ENCODE measurements around the gene DUT.
"Not testable (repeated sequence)": the region's sequence is repeated elsewhere in the genome, so short reads cannot be mapped to it uniquely, and the experiment has no call there.

The DUT gene

DNA sequence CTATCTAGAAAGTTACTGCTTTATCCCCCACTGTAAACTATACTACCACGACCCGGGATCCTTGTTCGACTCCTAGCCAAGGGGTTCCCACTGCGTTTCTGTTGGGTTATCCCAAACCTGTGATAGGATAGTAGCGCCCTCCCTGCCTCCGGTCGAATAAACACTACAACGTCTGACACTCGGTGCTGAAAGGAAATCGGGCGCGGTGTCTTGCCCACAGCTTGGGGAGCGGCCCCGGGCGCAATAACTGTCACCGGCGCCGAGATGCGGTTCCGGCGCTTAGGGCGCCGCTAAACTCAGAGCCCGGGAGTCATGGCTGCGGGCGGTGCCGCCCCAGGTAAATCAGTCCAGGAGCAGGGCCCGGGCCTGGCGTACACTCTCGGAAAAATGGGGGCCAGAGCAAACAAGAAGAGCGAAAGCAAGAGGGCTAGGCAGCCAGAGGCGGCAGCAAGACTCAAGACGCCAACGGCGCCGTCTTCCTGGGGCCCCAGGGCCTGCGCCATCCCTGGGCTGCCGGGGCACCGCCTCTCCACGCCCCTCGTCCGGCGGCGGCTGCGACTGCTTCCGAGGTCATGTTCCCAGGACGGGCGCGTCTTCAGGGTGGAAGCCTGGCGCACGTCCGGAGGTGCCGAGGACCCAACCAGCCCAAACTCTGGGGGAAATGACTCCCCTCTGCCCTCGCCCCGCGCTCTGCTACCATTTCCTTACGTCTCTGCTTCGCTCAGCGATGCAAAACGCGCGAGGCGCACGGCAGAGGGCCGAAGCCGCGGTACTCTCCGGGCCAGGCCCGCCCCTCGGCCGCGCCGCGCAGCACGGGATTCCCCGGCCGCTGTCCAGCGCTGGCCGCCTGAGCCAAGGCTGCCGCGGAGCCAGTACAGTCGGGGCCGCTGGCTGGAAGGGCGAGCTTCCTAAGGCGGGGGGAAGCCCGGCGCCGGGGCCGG lies at the start of gene DUT:
Gene DUT (plus strand): TSS at position 575 of the 941 bp plus-strand sequence. CDS start 87 bp downstream, at position 662.
- peak; percentile 74 to 80 for DNase-seq

DNA sequence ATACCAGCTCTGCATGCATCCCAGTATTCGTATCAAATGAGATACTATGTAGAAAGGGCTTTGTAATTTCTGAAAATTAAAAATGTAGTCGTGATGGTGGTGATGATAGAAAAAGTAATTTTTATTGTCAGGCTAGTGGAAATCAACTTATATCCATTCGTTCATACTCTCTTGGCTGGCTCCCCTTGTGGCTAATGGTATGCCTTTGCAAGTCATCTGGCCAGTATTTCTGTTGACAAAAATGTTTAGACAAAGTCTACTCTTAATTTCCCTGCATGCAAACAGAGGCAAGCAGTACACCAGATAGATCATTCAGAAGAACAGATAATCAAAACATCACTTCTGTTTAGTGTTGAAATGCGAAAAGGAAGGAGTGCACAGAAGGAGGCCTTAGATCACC lies 49.6 kb upstream of the DUT start:
- no peak for DNase-seq

DNA sequence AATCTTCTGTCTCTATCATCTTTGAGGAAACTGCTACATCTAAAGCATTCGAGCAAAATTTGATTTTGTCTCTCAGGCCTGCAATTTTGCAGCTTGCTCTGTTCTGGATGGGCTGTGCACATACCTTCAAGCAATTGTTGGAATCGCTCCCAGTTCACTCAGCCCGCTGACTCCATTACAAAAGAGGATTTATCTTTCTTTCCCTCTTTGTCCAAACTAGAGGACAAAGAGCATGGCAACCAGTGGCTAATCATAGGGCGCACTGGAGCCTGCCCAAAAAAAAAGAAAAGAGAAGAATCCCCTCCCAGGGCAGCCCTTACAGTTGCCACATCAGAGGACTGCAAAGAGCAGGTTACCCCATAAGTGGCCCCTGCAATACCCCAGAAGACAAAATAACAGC lies 49.0 kb upstream of the DUT start:
- no peak for DNase-seq

DNA sequence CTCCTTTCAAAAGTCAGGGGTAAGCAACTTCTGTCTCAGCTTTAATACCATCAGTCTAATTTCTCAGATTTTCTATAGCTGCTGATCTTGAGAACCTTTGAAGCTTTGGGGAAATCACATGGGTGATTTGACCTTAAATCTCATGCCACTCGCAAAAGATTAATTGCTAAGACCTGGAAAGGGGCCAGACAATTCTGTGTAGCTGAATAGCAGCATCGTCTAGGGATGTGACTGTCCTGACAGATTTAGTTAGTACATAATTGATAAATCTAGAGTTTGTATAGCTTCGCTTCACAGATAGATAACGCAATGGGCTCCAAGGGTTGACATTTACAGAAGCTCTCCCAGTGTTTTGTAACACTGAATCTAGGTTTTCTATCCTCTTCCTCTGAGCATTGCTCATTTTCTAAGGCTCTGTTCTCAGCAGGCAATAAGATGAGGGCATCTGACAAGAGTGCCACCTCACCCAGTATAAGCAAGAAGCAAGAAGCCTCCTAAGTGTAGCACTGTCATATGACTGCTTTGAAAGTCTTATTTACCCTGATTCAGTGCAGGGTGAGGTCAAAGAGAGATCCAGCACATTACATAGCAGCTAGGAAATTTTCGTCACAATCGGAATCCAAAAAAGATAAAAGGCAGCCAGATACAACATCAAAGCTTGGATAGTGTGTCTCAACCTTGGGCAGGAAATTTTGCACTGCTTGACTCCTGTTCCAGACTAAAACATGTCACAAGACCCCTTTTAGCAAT lies 47.7 kb upstream of the DUT start:
- no peak for DNase-seq

DNA sequence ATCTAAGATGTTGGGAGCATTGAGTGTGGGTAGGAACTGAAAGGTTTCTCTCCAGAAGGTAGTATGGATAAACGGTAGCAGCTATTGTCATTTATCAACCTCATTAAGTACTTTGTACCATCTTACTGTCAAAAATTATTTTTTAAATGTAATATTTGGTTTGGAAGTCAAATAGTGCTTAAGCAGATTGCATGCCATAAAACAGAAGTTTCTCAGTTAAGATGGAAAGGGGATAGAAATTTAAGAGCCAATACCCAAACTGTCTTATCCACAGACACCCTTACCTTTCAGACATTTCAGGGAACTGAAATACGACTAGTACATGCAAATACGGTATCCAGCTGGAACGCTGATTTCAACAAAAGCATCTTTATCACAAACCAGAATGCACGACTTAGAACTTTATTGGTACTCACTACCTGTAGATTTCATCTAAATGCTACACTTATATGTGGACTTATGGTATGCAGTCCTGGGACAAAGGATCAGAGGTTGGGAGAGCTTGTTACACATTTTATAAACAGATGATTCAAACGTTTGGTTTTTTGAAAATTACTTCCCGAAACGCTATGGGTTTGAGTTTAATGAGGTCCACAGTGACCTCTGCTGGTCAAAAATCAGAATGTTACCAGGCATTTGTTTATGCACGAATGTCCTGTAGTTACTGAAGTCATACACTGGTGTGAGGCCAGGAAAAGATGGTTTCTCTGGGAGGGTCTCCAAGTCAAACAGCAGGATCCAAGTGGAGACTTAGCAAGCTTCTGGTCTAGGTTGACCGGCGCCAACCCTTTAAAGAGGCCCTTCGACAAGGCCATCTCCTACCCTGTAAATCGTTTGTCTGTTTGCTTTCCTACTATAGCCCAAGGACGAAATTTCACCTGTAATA lies 45.7 kb upstream of the DUT start:
- DNase-seq: no peak

DNA sequence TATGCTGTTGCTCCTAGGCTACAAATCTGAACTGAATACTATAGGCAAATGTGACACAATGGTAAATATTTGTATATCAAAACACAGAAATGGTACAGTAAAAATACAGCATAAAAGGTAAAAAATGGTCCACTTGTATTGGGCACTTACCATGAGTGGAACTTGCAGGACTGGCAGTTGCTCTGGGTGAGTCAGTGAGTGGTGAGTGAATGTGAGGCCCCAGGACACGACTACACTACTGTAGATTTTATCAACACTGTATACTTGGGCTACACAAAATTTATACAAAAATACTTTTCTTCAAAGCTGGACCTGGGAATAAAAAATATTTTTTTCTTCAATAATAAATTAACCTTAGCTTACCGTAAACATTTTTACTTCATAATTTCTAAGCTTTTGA lies 41.6 kb upstream of the DUT start:
- no peak for DNase-seq

DNA sequence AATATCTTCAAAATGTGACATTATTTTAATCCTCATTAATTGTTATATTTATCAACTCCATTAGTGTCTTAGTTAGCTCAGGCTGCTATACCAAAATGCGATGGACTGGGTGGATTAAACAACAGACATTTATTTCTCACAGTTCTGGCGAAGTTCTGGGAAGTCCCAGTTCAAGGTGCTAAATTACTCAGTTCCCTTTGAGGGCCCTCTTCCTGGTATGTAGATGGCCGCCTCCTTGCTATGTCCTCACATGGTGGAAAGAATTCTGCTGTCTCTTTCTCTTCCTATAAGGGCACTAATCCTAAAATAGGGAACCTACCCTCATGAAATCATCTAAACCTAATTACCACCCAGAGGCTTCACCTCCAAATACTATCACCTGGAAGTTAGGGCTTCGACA lies 38.8 kb upstream of the DUT start:
- no peak for DNase-seq

DNA sequence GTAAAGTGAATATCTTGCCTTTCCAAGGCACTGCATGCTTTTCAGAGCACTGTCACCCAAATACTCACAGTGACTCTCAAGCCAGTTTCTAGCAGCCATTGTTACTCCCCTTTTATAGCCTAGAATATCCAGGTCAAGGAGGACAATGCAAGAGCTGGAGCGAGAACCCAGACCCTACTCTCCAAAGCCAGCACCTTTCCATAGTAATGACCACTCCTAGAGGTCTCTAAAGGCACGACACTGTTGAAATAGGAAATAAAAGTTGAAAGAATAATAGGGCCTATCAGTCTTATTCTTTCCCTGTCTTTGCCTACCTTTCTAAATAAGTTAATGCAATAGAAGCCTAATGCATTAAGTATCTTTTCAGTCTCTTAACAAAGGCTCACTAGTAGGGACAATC lies 33.6 kb upstream of the DUT start:
- DNase-seq: no peak

DNA sequence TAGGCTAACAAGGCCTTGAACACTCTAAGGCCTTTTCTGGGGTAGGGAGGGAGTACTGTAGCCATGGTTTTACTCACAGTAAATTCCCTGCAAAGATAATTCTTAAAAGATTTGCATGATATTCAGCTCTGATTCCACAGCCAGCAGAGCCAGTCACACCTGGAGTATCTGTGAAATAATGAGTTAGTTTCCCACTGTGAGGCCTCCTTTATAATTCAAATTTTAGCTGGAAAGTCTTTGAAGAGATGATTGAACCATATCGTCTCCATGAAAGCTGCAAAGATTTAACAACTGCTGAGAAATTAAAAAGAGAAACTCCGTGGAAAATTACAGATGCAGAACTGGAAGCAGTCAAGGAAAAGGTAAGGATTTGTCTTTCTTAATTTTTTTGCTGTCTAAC lies 32.3 kb upstream of the DUT start:
- DNase-seq: no peak

DNA sequence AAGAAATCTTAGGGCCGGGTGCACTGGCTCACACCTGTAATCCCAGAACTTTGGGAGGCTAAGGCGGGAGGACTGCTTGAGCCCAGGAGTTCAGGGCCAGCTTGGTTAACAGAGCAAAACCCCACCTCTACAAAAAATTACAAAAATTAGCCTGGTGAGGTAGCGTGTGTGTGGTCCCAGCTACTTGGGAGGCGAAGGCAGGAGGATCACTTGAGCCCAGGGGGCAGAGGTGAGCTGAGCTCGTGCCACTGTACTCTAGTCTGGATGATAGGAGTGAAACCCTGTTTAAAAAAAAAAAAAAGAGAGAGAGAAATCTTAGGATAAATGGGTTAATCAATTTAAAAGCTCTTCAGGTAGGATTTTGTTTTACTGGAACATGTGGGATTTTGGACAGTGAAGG lies 31.2 kb upstream of the DUT start:
- no peak for DNase-seq

DNA sequence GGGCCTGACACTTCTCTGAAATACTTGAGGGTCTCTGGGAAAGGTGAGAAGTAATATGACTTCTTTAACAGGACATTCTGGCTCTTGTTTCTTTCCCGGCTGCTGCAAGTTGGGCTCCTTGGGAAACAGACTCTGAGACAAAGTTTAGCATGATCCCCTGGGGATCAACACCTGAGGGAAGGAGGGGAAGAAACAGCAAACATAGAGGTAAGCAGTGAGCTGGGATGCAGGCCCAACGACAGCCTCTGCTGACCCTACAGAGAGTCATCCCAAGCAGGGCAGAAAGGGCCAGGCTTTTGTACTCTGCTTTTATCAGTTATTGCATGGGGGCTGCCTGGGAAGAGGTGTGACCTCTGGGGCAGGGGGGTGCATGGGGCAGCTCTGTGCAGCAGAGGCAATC lies 26.8 kb upstream of the DUT start:
- no peak for DNase-seq

DNA sequence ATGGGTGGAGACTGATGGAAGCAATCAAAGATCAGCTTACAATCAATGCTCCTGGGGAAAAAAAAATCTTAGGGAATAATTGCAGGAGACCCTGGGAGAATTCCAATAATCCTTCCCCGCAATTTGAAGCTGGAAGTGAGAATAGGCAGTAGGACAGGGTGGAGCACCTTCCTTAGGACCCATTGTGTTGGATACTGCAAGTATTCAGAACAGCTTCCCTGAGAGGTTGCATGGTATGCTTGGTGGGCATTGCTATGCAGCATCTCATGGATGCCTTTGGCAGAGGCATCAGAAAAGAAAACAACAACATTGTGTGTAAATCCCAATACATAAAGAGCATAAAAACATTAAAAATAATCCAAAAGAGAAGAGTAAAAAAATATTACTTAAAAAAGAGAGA lies 24.6 kb upstream of the DUT start:
- DNase-seq: no peak

DNA sequence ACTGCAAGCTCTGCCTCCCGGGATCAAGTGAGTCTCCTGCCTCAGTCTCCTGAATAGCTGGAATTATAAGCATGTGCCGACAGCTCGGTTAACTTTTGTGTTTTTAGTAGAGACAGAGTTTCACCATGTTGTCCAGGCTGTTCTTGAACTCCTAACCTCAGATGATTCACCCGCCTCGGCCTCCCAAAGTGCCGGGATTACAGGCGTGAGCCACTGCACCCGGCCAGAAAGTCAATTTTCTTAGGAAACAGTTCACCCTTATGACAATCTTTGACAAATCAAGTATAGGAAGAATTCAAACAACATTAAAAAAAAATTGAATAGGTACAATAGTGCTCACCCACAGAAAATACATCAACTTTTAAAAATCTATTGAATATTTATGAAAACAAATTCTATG lies 23.6 kb upstream of the DUT start:
- DNase-seq: no peak

DNA sequence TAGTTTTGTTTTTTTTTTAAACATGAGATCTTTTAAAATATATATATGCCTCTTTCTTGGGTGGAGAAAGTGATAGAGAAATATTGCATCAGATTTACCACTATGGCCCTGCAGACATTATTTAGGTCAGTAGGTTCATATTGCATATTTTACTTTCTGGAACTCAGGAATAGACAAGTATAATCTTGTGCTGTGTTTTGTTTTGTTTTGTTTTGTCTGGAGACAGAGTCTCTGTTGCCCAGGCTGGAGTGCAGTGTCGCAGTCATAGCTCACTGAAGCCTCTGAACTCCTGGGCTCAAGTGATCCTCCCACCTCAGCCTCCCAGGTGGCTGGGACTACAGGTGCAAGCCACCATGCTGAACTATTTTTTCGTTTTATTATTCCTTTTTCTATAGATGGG lies 21.5 kb upstream of the DUT start:
- no peak for DNase-seq

DNA sequence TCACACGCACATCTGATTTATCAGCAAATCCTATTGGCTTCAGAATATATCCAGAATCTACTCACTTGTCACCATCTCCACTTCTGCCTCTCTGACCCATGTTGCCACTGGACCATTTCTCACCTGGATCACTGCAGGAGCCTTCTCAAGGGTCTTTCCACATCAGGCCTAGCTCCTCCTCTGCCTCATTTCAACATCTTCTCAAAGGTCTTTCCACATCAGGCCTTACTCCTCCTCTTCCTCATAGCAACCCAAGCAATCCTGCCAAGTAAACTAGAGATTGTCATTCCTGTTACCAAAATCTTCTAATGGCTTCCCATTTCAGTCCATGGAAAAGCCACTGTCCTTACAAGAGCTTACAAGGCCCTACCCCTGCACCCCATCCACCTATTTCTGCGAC lies 18.0 kb upstream of the DUT start:
- no peak for DNase-seq

DNA sequence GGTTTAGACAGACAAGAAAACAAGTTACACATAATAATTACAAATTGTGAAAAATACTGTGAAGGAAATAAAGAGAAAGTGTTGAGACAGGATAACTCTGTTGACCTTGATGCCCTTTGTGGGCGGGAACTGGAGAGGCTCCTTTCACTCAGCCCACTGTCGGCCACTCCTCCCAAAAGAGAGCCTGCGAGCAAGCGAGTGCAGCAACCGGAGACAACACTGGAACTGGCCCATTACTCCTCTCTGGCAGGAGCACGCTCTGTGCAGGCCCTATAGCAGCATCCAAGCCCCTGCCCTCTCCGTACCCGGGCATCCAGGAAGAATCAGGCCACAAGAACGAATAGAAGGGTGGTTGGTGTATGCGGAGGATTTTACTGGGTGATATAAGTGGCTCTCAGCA lies 16.2 kb upstream of the DUT start:
- no peak for DNase-seq

DNA sequence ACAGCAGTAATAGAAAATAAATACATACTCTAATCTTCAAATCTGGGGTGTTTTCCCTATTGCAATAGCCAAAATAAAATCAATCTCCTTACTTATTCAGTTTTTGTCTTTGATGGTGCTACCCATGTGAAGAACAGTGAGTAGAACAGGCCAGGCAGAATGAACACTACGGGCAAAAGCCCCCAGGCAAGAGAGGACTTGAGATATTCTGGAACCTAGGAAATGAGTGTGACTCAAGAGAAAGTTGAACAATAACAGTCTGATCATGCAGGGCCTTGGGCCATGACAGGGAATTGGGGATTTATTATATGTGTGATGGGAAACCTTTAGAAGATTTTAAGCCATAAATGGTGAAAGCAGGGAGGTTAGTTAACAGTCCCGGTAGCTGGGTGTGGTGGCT lies 14.0 kb upstream of the DUT start:
- DNase-seq: no peak

DNA sequence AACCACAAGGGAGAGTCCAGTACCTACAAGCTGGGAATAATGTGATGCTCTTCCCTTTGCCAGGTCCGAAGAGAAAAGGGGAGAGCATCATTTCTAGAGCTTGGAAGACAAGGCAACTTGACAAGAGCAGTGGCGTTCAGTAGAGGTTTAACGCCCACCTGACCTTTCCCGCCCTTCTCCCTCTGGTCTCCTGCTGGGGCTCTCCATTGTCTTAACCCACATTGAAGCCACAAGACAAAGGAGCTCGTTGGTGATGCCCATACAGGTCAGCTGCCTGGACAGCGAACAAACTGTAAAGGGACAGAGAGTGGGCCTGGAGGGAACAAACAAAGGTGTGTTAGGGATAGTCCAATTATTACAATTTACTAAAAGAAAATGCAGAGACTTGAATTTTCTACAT lies 13.1 kb upstream of the DUT start:
- no peak for DNase-seq

DNA sequence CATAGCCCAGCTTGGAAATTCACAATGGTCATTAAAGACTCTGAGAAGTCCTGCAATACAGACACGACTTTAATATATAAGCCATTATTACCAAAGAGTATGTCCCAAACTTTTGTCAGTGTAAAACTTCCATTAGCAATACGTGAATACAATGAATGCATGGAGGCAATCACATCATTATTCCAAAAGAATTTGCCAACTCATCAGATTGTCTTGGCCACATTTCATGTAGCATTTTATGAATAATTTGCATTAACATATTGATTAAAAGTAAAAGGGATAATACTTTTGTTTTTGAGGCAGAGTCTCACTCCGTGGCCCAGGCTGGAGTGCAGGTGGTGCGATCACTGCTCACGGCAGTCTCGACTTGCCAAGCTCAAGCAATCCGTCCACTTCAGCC lies 7.9 kb upstream of the DUT start:
- no peak for DNase-seq

DNA sequence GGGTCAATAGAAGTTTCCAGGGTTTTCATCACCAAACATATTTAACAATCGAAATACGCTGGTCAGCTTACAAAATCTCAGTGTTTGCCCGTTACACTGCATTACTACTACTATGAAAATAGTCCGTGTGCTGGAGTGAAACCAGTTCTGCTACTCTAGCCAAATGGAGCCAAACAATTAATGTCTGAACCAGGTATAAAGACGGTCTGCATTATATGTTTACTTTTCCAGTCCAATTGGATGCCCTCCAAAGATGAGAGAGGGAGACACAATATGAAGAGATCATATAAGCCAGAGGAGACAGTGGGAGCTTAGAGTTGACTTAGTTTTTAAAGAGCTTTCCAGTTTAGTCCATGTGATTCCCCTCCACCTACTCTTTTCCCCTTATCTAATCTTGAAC lies 6.3 kb upstream of the DUT start:
- DNase-seq: no peak

DNA sequence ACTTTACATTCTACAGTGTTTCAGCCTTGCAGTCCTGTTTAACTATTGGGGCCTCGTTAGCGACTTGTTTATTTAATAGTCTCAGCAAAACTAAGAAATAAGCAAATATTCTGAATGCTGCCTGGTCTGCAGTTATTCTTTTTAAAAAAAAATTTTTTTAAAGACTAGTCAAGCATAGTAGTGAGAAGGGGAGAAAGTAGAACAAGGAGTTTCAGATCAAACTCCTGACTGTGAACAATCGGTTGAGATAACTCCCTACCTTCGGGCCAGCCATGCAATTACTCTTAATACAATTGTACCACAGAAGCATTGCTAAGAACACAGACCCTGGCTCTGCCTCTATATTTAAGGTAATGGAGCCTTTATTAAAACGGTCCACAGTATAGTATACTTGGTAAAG lies 5.8 kb upstream of the DUT start:
- DNase-seq: no peak

DNA sequence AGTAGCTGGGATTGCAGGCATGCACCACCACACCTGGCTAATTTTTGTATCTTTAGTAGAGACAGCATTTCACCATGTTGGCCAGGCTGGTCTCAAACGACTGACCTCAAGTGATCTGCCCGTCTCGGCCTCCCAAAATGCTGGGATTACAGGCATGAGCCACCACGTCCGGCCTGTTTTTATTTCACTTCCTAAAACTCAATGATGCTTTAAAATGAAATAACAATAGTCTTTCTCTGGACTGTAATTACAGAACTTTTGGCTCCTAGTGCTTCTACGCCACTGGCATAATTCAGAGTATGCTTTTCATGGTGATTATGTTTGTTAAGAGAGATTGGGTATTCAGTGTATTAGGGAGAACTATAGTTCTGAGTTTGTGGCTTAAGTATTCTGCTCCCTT lies 5.0 kb upstream of the DUT start:
- DNase-seq: not testable (repeated sequence)

DNA sequence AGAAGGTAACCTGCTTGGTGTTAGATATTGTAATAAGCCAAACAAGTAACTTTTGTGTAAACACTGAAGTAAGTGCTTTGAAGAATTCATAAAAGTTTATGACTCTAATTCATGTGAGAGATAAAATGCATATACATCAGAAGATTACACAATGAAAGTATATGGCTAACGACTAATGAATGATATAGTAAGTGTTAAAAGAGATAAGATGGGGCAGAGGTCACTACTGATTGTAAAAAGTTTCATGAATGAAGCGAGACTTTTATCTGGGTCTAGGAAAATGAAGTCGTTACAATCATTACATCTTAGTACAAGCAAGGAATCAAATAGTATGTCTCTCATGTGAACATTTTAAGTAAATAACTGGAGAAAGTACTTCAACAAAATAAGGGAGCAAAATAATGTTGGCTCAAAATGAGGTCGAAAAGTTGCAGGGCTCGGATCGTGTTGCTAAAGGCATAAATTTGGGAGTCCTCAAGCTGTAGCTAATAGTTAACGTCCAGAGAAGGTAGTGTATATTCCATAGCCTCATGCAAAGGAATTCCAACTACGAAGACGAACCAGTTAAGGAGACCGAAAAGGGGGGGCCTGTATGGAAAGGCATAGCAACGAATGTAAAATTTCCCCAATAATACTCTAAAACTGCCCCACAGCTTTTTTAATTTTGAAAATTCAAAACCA lies 984 bp upstream of the DUT start:
- no peak for DNase-seq

Data from stimulated activated CD4-positive, alpha-beta T cell treated with anti-CD3 and anti-CD28 coated beads, Interleukin-4, amount 100 ng/mL, for 4 hours (primary cell).